GM12801 (cell line): ENCODE results near the gene ANKRD34B.

Experiments
- CTCF ChIP-seq: IDR thresholded peaks from one replicate; pipeline ENCODE4 v1.5.1; 2011; ENCODE audit warnings: control low read depth; ENCODE audit not compliant: insufficient read length; ENCODE audit errors: extremely low read depth

The ANKRD34B gene

GRCh38 chr5:80607343-80607742, 37.3 kb upstream of the ANKRD34B start:
- no peak for TF ChIP-seq CTCF

GRCh38 chr5:80600943-80601693, 31.0 kb upstream of the ANKRD34B start:
- no peak for TF ChIP-seq CTCF

- TF ChIP-seq CTCF = no peak
Measured at GRCh38 chr5:80597500-80597899, 27.4 kb upstream of the ANKRD34B start.

GRCh38 chr5:80594810-80595209, 24.7 kb upstream of the ANKRD34B start:
- TF ChIP-seq CTCF = no peak

- TF ChIP-seq CTCF = no peak
Measured at GRCh38 chr5:80592761-80593160, 22.7 kb upstream of the ANKRD34B start.

GRCh38 chr5:80592105-80592504, 22.0 kb upstream of the ANKRD34B start:
- no peak for TF ChIP-seq CTCF

- TF ChIP-seq CTCF = no peak
Measured at GRCh38 chr5:80591352-80591751, 21.3 kb upstream of the ANKRD34B start.
